ENCODE data around the gene ADAMTS10. TPM values are rescaled to one million over a fixed set of nuclear protein-coding genes. Genes with fewer than 3 reads are reported as not detected.

Gene ADAMTS10
- total RNA-seq, 4 donors from 2014 or later, result 2.0 to 8.8 (median 3.6) TPM

DNA sequence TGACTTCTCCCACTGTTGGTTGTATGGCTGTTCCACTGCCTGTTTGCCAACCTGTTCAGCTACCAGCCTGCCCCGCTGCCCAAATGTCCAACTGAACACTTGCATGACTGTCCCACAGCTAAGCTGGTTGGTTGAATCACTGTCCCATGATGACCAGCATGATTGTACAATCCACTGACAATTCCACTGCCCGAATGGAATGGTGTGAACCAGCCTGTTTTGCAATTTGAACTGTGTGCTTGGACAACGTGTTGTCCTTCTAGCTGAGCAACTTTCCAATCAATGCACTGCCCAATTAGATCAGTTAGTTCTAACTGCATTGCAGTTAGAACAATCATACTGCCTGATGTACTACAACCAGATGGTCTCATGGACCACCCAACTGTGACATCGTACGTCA lies 8.7 kb downstream of the ADAMTS10 start:
- Histone ChIP-seq H3K27ac (no peak overlapping the region), H3K36me3 (peaks cover 0 to 56% (median 0%) of the 10 kb centered on the region in 3 donors), H3K27me3 (no peaks in the 10 kb centered on the region), H3K9me3 (peaks cover 0 to 10% (median 8%) of the 10 kb centered on the region in 3 donors), H3K4me1 (peaks cover 0 to 3% (median 0%) of the 10 kb centered on the region in 3 donors), H3K4me3 (no peak overlapping the region)
- DNase-seq, result no peak
- intact Hi-C loops (cut with DNase I), result no loop called here
- TF ChIP-seq POLR2A (IDR thresholded peaks at IDR 0.05), result no peak
- TF ChIP-seq, protein P1, sequence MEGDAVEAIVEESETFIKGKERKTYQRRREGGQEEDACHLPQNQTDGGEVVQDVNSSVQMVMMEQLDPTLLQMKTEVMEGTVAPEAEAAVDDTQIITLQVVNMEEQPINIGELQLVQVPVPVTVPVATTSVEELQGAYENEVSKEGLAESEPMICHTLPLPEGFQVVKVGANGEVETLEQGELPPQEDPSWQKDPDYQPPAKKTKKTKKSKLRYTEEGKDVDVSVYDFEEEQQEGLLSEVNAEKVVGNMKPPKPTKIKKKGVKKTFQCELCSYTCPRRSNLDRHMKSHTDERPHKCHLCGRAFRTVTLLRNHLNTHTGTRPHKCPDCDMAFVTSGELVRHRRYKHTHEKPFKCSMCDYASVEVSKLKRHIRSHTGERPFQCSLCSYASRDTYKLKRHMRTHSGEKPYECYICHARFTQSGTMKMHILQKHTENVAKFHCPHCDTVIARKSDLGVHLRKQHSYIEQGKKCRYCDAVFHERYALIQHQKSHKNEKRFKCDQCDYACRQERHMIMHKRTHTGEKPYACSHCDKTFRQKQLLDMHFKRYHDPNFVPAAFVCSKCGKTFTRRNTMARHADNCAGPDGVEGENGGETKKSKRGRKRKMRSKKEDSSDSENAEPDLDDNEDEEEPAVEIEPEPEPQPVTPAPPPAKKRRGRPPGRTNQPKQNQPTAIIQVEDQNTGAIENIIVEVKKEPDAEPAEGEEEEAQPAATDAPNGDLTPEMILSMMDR (IDR thresholded peaks at IDR 0.05), result no peak
- WGBS, 2 donors, result 70 to 71% methylated on average over 5 of the region's 5 CpGs

DNA sequence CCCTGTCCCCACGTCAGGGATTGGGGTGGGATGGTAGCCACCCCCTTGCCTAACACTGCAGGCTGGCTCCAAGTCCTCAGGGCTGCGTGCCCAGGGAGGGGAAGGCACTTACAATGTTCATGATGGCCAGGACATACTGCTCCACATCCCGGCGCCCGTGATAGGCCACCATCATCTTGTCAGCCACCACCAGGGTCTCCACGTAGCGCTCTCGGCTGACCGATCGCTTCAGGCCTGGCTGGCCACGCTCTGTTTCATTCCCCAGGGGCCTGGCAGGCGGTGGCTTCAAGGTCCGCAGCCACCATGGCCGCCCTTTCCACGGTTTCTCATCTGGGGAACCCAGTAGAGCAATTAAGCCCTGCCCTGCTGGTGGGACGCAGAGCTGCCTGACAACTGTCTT lies 9.7 kb downstream of the ADAMTS10 start:
- H3K4me1 ChIP-seq, result peaks cover 0 to 4% (median 0%) of the 10 kb centered on the region in 3 donors
- H3K36me3 ChIP-seq, result peaks cover 0 to 66% (median 0%) of the 10 kb centered on the region in 3 donors
- no peak overlapping the region for H3K27ac ChIP-seq
- WGBS, 2 donors, result 93 to 96% methylated on average over 14 of the region's 16 CpGs
- no peak overlapping the region for H3K4me3 ChIP-seq
- peaks cover 0 to 10% (median 8%) of the 10 kb centered on the region in 3 donors for H3K9me3 ChIP-seq
- intact Hi-C loops (cut with DNase I), result no loop called here
- DNase-seq, result no peak
- TF ChIP-seq POLR2A (IDR thresholded peaks at IDR 0.05), result no peak
- TF ChIP-seq, protein P1 (IDR thresholded peaks at IDR 0.05), result no peak
- H3K27me3 ChIP-seq, result no peaks in the 10 kb centered on the region

DNA sequence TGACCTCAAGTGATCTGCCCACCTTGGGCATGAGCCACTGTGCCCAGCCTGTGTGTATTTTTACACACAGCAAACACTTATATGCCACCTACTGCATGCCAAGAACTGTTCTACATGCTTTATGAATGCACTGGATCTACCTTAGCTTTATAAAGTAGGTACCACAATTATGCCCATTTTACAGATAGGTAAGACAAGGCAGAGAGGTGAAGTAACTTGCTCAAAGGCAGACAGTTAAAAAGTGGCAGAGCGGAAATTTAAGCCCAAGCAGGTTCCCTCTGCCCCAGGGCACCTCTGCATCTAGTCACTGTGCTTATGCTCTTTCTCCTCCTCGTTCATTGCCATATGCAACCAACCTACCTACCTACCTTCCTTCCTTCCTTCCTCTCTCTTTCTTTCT lies 10.5 kb downstream of the ADAMTS10 start:
- Histone ChIP-seq H3K9me3 (peaks cover 0 to 8% (median 6%) of the 10 kb centered on the region in 3 donors), H3K4me3 (no peak overlapping the region), H3K27ac (no peak overlapping the region), H3K4me1 (peaks cover 0 to 12% (median 0%) of the 10 kb centered on the region in 3 donors), H3K36me3 (peaks cover 0 to 64% (median 0%) of the 10 kb centered on the region in 3 donors), H3K27me3 (no peaks in the 10 kb centered on the region)
- intact Hi-C loops (cut with DNase I), result no loop called here
- WGBS, 2 donors, result 86 to 88% methylated on average over 2 of the region's 2 CpGs
- no peak for DNase-seq
- TF ChIP-seq, protein P1 (IDR thresholded peaks at IDR 0.05), result no peak
- no peak for TF ChIP-seq POLR2A (IDR thresholded peaks at IDR 0.05)

DNA sequence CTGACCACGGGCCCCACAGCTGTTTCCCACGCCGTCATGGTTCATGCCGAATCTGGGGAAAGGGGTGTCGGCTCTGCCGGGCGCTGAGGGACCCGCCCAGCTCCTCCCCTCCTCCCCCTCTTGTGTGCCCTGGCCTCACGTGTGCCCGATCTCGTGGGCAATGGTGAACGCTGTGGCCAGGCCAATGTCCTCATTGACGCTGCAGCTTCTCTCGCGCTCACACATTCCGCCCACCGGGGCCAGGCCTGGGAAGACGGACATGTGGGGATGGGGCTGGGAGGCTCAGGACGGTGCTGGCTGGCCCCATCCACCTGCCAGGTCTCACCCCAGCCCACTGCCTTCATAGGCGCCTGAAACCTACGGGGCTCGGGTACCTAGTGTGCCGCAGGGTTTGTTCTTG lies 14.3 kb downstream of the ADAMTS10 start:
- no peak overlapping the region for H3K27ac ChIP-seq
- H3K27me3 ChIP-seq, result peaks cover 0 to 13% (median 0%) of the 10 kb centered on the region in 4 donors
- H3K36me3 ChIP-seq, result peaks cover 0 to 35% (median 0%) of the 10 kb centered on the region in 3 donors
- peaks cover 9 to 36% (median 10%) of the 10 kb centered on the region in 3 donors for H3K4me1 ChIP-seq
- peaks cover 0 to 7% (median 0%) of the 10 kb centered on the region in 3 donors for H3K9me3 ChIP-seq
- DNase-seq, result no peak
- TF ChIP-seq POLR2A (IDR thresholded peaks at IDR 0.05), result no peak
- TF ChIP-seq, protein P1 (IDR thresholded peaks at IDR 0.05), result no peak
- WGBS, 2 donors, result 38 to 66% methylated on average over 2 to 11 of the region's 23 CpGs
- H3K4me3 ChIP-seq, result no peak overlapping the region
- intact Hi-C loops (cut with DNase I), result no loop called here

DNA sequence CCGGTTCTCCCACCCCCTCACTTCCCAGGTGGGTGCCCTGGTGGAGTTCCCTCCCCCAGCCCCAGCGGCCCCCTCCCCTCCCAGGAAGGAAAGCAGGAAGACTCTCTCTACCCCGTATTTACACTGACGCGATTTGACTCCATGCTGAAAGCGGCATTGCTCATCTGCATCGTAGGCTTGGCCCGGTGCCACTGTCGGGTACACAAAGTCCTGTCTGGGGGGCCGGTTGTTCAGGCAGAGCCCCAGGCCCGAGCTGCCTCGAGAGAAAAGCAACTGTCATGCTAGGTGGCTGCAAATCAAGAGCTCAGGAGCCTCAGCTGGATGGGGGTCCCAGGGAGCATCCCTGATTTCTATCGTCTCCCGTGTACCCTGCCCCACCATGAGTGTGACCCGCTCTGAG lies 14.9 kb downstream of the ADAMTS10 start:
- H3K4me1 ChIP-seq, result peaks cover 9 to 36% (median 10%) of the 10 kb centered on the region in 3 donors
- peaks cover 0 to 7% (median 0%) of the 10 kb centered on the region in 3 donors for H3K9me3 ChIP-seq
- TF ChIP-seq, protein P1 (IDR thresholded peaks at IDR 0.05), result no peak
- no peak for TF ChIP-seq POLR2A (IDR thresholded peaks at IDR 0.05)
- H3K27ac ChIP-seq, result no peak overlapping the region
- peaks cover 0 to 30% (median 0%) of the 10 kb centered on the region in 3 donors for H3K36me3 ChIP-seq
- H3K27me3 ChIP-seq, result peaks cover 0 to 13% (median 0%) of the 10 kb centered on the region in 4 donors
- H3K4me3 ChIP-seq, result no peak overlapping the region
- WGBS, 2 donors, result 32 to 81% methylated on average over 2 to 5 of the region's 15 CpGs
- no peak for DNase-seq
- intact Hi-C loops (cut with DNase I), result no loop called here

Data from esophagus squamous epithelium (tissue), 5 donors.